ENCODE data around the gene CEP350. TPM values are rescaled to one million over a fixed set of nuclear protein-coding genes. Genes with fewer than 3 reads are reported as not detected.

CEP350 gene, protein sequence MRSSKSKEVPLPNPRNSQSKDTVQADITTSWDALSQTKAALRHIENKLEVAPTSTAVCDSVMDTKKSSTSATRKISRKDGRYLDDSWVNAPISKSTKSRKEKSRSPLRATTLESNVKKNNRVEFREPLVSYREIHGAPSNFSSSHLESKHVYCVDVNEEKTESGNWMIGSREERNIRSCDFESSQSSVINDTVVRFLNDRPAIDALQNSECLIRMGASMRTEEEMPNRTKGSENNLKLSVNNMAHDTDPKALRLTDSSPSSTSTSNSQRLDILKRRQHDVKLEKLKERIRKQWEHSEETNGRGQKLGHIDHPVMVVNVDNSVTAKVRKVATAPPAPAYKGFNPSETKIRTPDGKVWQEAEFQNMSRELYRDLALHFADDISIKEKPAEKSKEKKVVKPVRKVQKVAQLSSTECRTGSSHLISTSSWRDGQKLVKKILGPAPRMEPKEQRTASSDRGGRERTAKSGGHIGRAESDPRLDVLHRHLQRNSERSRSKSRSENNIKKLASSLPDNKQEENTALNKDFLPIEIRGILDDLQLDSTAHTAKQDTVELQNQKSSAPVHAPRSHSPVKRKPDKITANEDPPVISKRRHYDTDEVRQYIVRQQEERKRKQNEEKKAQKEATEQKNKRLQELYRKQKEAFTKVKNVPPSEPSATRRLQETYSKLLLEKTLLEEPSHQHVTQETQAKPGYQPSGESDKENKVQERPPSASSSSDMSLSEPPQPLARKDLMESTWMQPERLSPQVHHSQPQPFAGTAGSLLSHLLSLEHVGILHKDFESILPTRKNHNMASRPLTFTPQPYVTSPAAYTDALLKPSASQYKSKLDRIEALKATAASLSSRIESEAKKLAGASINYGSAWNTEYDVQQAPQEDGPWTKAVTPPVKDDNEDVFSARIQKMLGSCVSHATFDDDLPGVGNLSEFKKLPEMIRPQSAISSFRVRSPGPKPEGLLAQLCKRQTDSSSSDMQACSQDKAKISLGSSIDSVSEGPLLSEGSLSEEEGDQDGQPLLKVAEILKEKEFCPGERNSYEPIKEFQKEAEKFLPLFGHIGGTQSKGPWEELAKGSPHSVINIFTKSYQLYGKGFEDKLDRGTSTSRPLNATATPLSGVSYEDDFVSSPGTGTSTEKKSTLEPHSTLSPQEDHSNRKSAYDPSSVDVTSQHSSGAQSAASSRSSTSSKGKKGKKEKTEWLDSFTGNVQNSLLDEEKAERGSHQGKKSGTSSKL (N-terminal part only)
- total RNA-seq (2014; rRNA removed; shearing (Covaris generic); ENCODE audit: low replicate concordance) = 17.5 and 168 TPM in 2 replicates

- DNase-seq = peak; percentile 99
Observed at GRCh38 chr1:179954493-179955286, at the start of gene CEP350. Gene CEP350, plus strand, starts transcription at chr1:179954810. Its CDS starts 31,372 bp downstream, at chr1:179986182.

DNA sequence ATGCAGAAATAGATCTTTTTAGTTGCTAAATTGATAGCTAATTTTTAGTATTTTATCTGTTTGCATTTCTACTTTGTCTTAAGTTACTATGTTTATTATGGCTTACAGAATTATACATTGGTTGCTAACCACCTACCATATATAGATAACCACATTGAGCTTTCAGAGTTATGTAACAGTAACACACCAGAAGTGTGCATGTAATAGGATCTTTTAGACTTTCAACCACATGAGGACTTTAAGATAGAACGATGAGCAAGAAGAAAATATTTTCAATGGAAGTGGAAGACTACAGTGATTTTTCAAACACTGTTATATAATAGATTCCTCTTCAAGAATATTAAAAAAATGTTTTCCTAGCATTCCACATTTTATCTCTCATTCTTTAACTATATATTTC lies 43.7 kb upstream of the CEP350 start:
- peaks cover 14% of the 10 kb centered on the region for H3K36me3 ChIP-seq
- H3K9me3 ChIP-seq = no peaks in the 10 kb centered on the region
- H3K27me3 ChIP-seq = no peaks in the 10 kb centered on the region
- no peak for DNase-seq
- no peak overlapping the region for H3K4me3 ChIP-seq

More at GRCh38 chr1:179954493-179955286, at the start of gene CEP350:
- Histone ChIP-seq H3K9me3 (no peaks in the 10 kb centered on the region), H3K27me3 (no peaks in the 10 kb centered on the region), H3K4me3 (peak within 1 kb of the TSS; percentile 84), H3K36me3 (no peaks in the 10 kb centered on the region)

DNA sequence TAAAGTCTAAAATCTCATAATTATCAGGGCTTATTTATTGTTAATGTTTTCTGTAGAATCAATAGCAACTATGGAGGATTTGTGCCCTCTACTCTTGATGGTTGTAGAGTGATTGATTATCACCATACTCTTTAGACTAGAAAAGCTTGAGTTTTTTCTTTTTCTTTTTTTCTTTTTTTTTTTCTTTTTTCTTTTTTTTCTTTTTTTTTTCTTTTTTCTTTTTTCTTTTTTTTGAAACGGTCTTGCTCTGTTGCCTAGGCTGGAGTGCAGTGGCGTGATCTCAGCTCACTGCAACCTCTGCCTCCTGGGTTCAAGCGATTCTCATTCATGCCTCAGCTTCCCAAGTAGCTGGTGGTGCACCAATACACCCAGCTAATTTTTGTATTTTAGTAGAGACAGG lies 42.8 kb upstream of the CEP350 start:
- Histone ChIP-seq H3K4me3 (no peak overlapping the region), H3K9me3 (no peaks in the 10 kb centered on the region), H3K36me3 (peaks cover 10% of the 10 kb centered on the region), H3K27me3 (no peaks in the 10 kb centered on the region)
- no peak for DNase-seq

DNA sequence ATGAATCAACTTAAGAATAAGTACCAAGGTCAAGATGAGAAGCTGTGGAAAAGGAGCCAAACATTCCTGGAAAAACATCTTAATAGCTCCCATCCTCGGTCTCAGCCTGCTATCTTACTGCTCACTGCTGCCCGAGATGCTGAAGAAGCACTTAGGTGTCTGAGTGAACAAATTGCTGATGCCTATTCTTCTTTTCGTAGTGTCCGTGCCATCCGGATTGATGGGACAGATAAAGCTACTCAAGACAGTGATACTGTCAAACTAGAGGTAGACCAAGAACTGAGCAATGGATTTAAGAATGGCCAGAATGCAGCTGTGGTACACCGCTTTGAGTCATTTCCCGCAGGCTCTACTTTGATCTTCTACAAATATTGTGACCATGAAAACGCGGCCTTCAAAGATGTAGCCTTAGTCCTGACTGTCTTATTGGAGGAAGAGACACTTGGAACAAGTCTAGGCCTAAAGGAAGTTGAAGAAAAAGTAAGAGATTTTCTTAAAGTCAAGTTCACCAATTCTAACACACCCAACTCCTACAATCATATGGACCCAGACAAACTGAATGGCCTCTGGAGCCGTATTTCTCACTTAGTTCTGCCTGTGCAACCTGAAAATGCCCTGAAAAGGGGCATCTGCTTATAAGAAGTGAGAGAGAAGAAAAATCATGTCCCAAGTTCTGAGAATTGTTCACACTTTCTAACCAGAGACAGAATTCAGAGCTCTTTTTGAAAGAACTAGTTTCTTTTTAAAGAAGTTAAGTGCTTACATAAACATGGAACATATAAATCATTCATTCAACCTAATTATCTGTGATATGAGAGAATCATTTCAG lies 36.8 kb upstream of the CEP350 start:
- Histone ChIP-seq H3K9me3 (no peaks in the 10 kb centered on the region), H3K27me3 (no peaks in the 10 kb centered on the region), H3K36me3 (peaks cover 22% of the 10 kb centered on the region), H3K4me3 (no peak overlapping the region)
- DNase-seq = no peak

GRCh38 chr1:179921472-179921871 lies 33.1 kb upstream of the CEP350 start:
- DNase-seq = no peak
- Histone ChIP-seq H3K4me3 (no peak overlapping the region), H3K9me3 (no peaks in the 10 kb centered on the region), H3K27me3 (no peaks in the 10 kb centered on the region), H3K36me3 (peaks cover 19% of the 10 kb centered on the region)

GRCh38 chr1:179921981-179922872 lies 32.4 kb upstream of the CEP350 start:
- no peak for DNase-seq
- Histone ChIP-seq H3K36me3 (peaks cover 19% of the 10 kb centered on the region), H3K27me3 (no peaks in the 10 kb centered on the region), H3K4me3 (no peak overlapping the region), H3K9me3 (no peaks in the 10 kb centered on the region)

- peaks cover 12% of the 10 kb centered on the region for H3K36me3 ChIP-seq
- DNase-seq = no peak
- no peaks in the 10 kb centered on the region for H3K9me3 ChIP-seq
- H3K27me3 ChIP-seq = no peaks in the 10 kb centered on the region
- no peak overlapping the region for H3K4me3 ChIP-seq
Observed at GRCh38 chr1:179923029-179923428, 31.6 kb upstream of the CEP350 start.

- DNase-seq = no peak
- Histone ChIP-seq H3K27me3 (no peaks in the 10 kb centered on the region), H3K9me3 (no peaks in the 10 kb centered on the region), H3K36me3 (peaks cover 3% of the 10 kb centered on the region; the same call in 1 of the 2 replicates), H3K4me3 (no peak overlapping the region)
Observed at GRCh38 chr1:179924268-179924667, 30.3 kb upstream of the CEP350 start.

GRCh38 chr1:179925302-179925701 lies 29.3 kb upstream of the CEP350 start:
- H3K27me3 ChIP-seq = no peaks in the 10 kb centered on the region
- H3K36me3 ChIP-seq = 0 out of 2 replicates have a peak, but pooled peaks cover 3% of the 10 kb centered on the region
- no peak for DNase-seq
- H3K4me3 ChIP-seq = no peak overlapping the region
- H3K9me3 ChIP-seq = no peaks in the 10 kb centered on the region

- no peak for DNase-seq
- Histone ChIP-seq H3K4me3 (no peak overlapping the region), H3K9me3 (no peaks in the 10 kb centered on the region), H3K36me3 (0 out of 2 replicates have a peak, but pooled peaks cover 3% of the 10 kb centered on the region), H3K27me3 (no peaks in the 10 kb centered on the region)
Observed at GRCh38 chr1:179925922-179926849, 28.4 kb upstream of the CEP350 start.

GRCh38 chr1:179926850-179927205 lies 27.8 kb upstream of the CEP350 start:
- no peaks in the 10 kb centered on the region for H3K27me3 ChIP-seq
- no peaks in the 10 kb centered on the region for H3K36me3 ChIP-seq
- no peak overlapping the region for H3K4me3 ChIP-seq
- DNase-seq = no peak
- no peaks in the 10 kb centered on the region for H3K9me3 ChIP-seq

GRCh38 chr1:179929955-179930798 lies 24.4 kb upstream of the CEP350 start:
- no peaks in the 10 kb centered on the region for H3K36me3 ChIP-seq
- no peak for DNase-seq
- no peaks in the 10 kb centered on the region for H3K9me3 ChIP-seq
- H3K4me3 ChIP-seq = no peak overlapping the region
- H3K27me3 ChIP-seq = no peaks in the 10 kb centered on the region

GRCh38 chr1:179930867-179931266 lies 23.7 kb upstream of the CEP350 start:
- Histone ChIP-seq H3K27me3 (no peaks in the 10 kb centered on the region), H3K4me3 (no peak overlapping the region), H3K36me3 (no peaks in the 10 kb centered on the region), H3K9me3 (no peaks in the 10 kb centered on the region)
- no peak for DNase-seq
